Dedifferentiated amniotic fluid mesenchymal stem cell (primary cell): ENCODE data around the gene PTHLH.

Experiments
- DNase-seq: peaks from one replicate; pipeline ENCODE4 v3.0.0-alpha.2; 2016; ENCODE audit errors: extremely low spot score

PTHLH gene

GRCh38 chr12:27937768-27938167 lies 34.8 kb downstream of the PTHLH start:
- no peak for DNase-seq

GRCh38 chr12:27936196-27936595 lies 36.3 kb downstream of the PTHLH start:
- DNase-seq = no peak

DNA sequence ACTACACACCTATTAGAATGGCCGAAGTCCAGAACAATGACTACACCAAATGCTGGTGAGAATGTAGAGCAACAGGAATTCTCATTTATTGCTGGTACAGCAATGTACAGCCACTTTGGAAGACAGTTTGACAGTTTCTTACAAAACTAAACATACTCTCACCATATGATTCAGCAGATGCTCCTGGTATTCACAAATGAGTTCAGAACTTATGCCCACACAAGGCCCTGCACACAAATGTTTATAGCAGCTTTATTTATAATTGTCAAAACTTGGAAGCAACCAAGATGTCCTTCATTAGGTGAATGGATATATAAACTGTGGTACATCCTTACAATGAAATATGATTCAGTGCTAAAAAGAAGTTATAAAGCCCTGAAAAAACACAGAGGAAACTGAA lies 38.3 kb downstream of the PTHLH start:
- DNase-seq = no peak

DNA sequence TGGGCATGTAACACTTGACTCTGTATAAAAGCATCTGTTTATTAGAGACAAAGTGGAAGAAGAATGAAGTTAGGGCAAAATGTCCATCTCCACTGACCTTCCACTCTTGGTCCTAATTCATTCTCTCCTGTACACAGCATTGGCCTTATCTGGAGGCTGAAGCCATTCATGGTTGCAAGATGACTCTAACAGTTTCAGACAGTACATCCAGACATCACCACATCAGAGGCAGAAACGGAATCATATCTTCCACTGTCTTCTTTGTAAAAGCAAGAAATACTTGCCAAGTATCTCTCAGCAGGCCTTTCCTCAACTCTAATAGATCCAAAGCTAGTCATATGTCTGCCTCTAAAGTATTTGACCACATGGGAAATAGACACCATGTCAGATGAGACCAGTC lies 41.1 kb downstream of the PTHLH start:
- no peak for DNase-seq

GRCh38 chr12:27927347-27927746 lies 45.2 kb downstream of the PTHLH start:
- no peak for DNase-seq

DNA sequence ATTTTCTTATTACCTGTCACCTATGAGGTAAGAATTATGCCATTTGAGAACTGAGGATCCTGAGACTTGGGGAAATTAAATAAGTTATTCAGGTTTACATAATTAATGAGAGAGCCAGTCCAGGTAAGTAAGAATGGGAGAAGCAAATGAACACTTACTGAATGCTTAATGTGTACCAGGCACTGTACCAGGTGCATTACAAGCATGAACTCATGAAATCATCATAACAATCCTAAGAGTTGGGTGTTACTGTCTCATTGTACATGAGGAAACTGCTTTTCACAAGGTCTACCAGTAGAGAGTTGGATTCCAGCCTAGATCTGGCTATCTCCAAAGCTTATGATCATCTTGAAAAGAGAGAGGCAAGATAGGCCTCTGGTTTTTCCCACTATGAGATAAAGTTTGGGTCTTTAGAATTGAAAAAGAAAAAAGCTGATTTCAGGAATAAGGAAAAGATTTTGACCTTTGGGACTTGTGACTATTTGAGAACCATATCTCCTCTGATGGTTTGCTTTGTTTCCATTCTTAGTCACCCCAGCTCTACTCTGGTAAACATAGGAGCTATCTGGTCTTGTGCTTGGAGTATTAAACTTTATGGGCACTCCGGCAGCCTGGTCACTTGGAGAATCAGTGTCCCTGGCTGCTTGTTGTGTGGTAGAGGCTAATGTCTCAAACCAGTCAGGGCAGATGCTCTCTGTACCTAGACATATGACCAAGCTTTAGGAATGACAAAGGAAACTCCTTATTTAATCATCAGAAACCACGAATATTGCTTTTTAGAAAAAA lies 48.0 kb downstream of the PTHLH start:
- DNase-seq = no peak

DNA sequence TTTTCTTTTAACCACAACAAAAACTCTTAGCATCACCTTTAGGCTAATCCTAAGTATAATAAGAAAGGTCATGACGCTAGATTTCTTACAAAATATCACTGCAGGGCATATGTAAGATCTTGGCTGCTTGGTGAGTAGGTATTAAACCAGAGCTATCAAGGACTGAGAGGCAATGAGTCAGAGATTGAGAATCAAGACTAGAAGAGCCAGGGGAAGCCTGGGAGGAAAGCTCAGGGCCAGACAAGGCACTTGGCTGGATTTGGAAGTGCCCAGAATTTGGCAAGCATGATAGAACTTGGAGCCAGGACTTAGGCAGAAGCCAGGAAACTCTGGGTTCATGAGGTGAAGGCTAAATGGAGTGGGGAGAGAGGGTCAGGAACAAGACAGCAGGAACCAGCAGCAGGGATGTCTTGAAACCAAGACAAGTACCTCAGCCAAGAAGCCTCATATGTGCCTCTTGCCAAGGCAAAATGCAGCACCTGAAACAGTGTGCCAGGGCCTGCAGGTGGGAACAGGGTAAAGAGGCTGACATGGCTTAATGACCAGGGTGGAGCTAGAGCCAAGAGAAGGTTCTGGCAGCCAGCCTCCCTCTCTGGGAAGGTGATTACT lies 49.9 kb downstream of the PTHLH start:
- peak; percentile 36 for DNase-seq

GRCh38 chr12:27919671-27920235 lies 52.8 kb downstream of the PTHLH start:
- no peak for DNase-seq

DNA sequence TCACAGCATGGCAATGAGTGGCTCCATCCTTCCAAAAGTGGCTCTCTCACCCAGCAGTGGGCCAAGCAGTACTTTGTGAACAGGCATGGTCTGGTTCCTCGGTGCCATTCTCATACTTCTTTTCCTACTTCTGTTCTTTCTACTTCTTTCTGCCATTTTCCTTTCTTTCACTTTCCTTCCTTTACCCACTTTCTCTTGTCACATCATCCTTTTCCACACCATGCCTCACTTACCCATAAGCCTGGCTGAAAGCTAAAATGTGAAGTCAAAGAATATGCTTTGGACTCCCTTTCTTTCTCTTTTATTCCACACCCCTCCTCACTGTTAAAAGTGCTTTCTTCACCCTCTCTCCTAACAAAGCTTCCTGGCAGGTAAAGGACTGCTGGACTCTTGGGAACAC lies 57.0 kb downstream of the PTHLH start:
- no peak for DNase-seq

DNA sequence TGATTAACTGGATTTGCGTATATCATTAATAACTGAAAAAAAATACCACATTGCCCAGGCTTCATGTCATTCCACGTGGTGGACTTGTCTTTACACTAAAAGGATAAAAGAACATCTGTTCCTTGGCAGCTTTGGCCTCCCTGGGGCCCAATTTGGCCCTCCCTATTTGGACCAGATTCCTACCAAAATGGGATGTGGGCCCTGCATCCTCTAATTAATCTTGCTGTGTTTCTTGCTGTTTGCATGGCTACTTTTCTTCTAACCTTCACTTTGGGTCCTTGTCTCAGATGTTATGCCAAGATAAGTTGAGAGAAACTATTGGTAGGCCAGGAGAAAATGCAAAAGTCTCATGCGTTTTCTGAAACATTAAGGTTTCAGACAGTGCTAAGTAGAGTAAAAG lies 57.5 kb downstream of the PTHLH start:
- no peak for DNase-seq

GRCh38 chr12:27913999-27914614 lies 58.4 kb downstream of the PTHLH start:
- no peak for DNase-seq

- DNase-seq = no peak
Observed at GRCh38 chr12:27911397-27911796, 61.1 kb downstream of the PTHLH start.
